ENCODE data around the gene MUCL3. TPM values are rescaled to one million over a fixed set of nuclear protein-coding genes. Genes with fewer than 3 reads are reported as not detected.
"Not testable (repeated sequence)": the region's sequence is repeated elsewhere in the genome, so short reads cannot be mapped to it uniquely, and the experiment has no call there.

MUCL3 gene
- total RNA-seq, 1 experiment from 2014 or later, result not detected

GRCh38 chr6:30939473-30939872 lies 1.3 kb upstream of the MUCL3 start:
- DNase-seq (ENCODE audit: low read depth), result no peak

- peak; percentile 91 for DNase-seq (ENCODE audit: low read depth)
Observed at GRCh38 chr6:30942338-30943060, 1.7 kb downstream of the MUCL3 start.

- DNase-seq (ENCODE audit: low read depth), result no peak
Observed at GRCh38 chr6:30944051-30944450, 3.3 kb downstream of the MUCL3 start.

GRCh38 chr6:30945281-30945680 lies 4.5 kb downstream of the MUCL3 start:
- no peak for DNase-seq (ENCODE audit: low read depth)

- DNase-seq (ENCODE audit: low read depth), result no peak
Observed at GRCh38 chr6:30947231-30947630, 6.5 kb downstream of the MUCL3 start.

- no peak for DNase-seq (ENCODE audit: low read depth)
Observed at GRCh38 chr6:30948811-30949210, 8.0 kb downstream of the MUCL3 start.

GRCh38 chr6:30951907-30952469 lies 11.2 kb downstream of the MUCL3 start:
- DNase-seq (ENCODE audit: low read depth), result no peak

- no peak for DNase-seq (ENCODE audit: low read depth)
Observed at GRCh38 chr6:30954631-30955366, 14.0 kb downstream of the MUCL3 start.

GRCh38 chr6:30955367-30956042 lies 14.7 kb downstream of the MUCL3 start:
- DNase-seq (ENCODE audit: low read depth), result peak; percentile 55

- DNase-seq (ENCODE audit: low read depth), result no peak
Observed at GRCh38 chr6:30957716-30958115, 16.9 kb downstream of the MUCL3 start.

GRCh38 chr6:30960907-30961673 lies 20.3 kb downstream of the MUCL3 start:
- no peak for DNase-seq (ENCODE audit: low read depth)

GRCh38 chr6:30962716-30963115 lies 21.9 kb downstream of the MUCL3 start:
- no peak for DNase-seq (ENCODE audit: low read depth)

- DNase-seq (ENCODE audit: low read depth), result peak; percentile 55
Observed at GRCh38 chr6:30963641-30964040, 22.9 kb downstream of the MUCL3 start.

- DNase-seq (ENCODE audit: low read depth), result peak; percentile 41
Observed at GRCh38 chr6:30964075-30964474, 23.3 kb downstream of the MUCL3 start.

- DNase-seq (ENCODE audit: low read depth), result no peak
Observed at GRCh38 chr6:30965140-30965601, 24.4 kb downstream of the MUCL3 start.

- no peak for DNase-seq (ENCODE audit: low read depth)
Observed at GRCh38 chr6:30966154-30966553, 25.4 kb downstream of the MUCL3 start.

- not testable (repeated sequence) for DNase-seq (ENCODE audit: low read depth)
Observed at GRCh38 chr6:30969171-30969570, 28.4 kb downstream of the MUCL3 start.

- DNase-seq (ENCODE audit: low read depth), result no peak
Observed at GRCh38 chr6:30970946-30971345, 30.2 kb downstream of the MUCL3 start.

GRCh38 chr6:30972816-30973215 lies 32.0 kb downstream of the MUCL3 start:
- DNase-seq (ENCODE audit: low read depth), result no peak

GRCh38 chr6:30974490-30975252 lies 33.9 kb downstream of the MUCL3 start:
- DNase-seq (ENCODE audit: low read depth), result no peak

GRCh38 chr6:30979141-30979540 lies 38.4 kb downstream of the MUCL3 start:
- no peak for DNase-seq (ENCODE audit: low read depth)
